GM18499 (cell line): Measurements from ENCODE around the gene RXRA.

Experiments used
- ATAC-seq: cut with Tn5 transposase; IDR thresholded peaks from one replicate; pipeline ENCODE4 v1.9.1; 2021; ENCODE audit warnings: moderate number of reproducible peaks; ENCODE audit not compliant: insufficient read depth, unreplicated experiment

RXRA gene

DNA sequence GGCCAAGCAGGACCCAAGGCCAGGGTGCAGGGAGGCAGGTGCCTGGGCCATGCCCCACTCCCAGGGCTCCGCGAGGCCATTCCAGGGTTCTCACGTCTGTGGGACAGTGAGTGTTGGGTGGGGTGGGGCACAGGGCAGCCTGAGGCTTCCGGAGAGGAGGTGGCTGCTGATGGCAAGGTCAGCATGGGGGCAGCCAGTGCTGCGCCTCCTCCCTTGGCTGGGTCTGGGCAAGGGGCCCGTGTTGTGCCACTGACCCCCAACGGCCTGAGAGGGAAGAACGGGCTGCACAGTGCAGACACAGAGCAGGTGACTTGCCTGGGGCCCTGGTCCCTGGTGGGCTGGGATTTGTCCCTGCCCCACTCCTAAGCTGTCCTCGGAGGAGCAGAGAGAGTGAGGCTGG lies 82.1 kb downstream of the RXRA start:
- no peak for ATAC-seq

DNA sequence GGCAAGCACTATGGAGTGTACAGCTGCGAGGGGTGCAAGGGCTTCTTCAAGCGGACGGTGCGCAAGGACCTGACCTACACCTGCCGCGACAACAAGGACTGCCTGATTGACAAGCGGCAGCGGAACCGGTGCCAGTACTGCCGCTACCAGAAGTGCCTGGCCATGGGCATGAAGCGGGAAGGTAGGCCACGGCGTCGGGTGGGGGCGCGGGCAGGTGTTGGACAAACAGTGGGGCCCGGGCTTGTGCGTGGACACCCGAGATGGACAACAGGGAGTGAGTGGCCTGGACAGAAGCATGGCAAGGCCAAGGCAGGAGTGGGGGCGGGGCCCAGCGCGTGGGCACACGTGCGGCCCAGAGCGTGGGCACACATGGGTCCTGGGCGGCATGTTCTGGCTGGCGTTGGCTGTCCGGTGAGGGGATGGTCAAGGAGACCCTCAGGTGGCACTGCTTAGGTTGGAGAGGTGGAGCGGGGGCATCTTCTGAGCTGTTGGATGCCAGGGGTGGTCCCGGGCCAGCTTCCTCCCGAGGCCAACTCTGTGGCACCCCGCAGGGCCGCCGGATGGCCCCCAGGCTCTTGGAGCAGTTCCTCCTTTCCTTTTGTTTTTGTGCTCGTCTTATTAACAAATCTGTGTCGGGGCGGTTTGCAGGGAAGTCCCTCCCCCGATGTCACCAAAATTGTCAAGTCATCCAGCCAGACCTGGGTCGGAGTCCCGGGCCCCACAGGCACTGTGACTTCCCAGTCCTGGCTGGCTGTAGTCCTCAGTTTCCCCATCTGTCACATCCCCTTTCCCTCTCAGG lies 82.9 kb downstream of the RXRA start:
- ATAC-seq = no peak

DNA sequence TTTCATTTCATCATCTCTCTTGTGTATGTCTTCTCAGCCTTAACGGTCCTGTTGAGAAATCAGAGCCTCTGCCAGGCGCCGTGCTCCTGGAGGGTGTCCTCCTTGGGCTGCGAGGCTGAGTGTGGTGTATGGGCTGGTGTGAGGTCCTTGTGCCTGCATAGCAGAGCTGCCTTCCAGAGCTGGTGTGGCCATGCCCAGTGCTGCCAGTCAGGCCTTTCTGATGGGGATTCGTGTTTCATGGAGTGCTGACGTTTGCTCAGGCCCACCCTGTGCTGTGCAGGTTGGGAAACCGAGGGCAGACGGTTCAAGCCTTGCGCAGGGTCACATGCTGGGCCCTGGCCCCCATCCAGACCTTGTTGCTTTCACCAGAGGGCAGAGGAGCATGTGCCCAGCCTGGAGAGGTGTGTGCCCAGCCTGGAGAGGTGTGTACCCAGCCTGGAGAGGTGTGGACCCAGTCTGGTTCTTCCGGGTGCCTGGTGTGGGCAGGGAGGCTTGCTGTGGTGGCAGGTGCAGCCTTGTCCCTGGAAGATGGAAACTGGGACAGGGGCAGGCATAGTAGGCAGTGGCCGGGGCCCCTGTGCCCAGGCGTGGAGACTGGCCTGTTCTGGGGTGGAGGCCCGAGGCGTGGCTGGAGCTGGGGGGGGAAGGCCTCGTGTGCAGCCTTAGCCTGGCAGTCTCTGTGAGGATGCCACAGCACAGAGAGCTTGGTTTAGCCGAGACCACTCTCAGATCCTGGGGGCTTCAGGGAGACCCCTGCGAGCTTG lies 84.0 kb downstream of the RXRA start:
- ATAC-seq = no peak

DNA sequence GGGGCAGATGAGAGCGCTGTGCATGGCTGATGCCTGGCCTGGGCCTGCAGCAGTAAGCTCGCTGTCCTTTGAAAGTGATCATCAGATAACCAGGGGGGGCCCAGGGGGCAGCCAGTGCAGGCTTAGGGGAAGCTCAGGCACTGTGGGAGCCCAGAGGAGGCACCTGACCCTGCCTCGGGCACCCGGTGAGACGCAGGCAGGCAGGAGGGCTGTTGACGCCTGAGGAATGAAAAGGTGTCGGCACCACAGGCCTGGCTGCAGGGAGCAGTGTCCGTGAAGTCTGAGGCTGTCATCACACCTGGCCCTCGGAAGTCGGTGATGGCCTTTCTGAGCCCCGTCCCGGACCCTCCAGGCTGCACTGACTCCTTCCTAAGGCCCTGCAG lies 84.6 kb downstream of the RXRA start:
- no peak for ATAC-seq

DNA sequence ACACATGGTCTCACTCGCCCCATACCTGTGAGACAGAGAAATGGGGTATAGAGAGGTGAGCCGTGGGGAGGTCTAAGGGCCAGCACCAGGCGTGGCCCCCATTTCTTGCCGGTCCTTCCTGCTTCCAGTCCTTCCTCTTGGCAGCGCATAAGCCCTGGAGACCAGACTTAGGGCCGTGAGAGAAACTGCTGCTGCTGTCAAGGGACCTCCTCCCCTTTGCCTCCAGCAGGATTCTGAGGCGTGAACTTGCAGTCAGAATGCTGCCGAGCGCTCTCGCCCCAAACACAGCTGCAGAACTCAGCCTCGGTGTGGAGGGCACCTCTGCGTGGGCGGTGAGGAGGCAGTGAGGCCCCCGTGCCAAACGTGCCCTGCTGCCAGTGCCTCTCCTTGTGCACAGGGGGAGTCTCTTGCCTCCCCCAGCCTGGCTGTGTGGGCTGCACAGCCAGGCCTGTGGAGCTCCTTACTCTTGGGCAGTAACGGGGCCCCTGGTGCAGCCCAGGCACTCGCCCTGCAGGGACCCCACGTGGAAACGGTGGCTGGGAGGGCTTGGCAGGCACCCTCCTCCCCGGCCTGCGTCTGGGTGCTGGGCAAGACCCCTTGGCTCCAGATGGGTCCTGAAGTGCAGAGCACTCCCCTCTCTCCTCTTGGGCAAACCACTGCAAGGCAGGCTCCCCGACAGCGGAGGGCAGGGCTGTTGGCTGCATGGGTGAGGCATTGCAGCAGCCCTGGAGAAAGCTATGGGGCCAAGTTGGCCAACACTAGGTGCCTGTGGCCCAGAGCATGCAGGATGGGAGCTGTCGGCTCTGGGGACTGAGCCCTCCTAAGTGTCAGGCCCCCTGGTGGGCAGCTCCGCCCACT lies 85.4 kb downstream of the RXRA start:
- no peak for ATAC-seq

DNA sequence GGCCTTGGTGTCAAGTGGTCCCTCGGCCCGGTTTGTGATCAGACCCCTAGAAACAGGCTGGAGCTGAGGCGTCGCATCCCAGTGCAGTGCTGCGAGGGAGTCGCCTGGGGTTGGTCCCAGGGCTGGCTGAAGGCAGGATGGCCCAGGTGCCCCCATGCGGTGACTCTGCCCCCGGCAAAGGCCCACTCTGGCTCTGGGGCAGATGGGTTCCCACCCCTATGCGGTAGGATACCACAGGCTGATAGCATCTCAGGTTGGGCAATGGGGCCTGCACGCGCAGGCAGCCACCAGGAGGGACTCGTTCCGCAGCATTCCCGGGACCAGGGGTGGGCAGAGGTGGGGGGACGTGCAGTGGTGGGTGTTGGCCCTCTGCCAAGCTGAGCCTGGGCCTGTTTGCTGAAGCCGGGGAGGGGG lies 86.0 kb downstream of the RXRA start:
- ATAC-seq = no peak

DNA sequence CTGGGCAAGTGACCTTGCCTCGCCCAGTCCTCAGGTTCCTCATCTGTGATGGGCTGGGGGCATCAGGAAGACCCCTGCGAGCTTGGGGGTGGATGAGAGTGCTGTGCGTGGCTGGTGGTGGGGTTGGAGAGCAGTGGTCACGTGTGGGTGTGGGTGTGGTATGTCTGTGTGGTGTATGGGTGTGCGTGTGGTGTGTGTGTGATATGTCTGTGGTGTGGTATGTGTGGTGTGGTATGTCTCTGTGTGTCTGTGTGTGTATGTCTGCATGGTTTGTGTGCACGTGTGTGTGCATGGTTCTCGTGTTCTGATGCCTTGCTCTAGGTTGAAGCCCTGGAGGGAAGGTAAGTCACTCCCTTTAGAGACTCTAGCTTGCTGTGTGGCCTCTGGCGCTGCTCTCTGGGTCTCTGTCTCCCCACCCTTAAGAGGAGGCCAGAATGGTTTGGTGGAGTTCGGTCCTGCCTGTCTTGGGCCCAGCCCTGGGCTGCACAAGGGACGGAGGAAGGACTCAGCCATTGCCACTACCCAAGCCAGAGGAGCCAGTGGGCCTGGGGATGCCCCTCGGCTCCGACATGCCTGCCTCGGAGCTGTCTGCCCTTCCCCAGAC lies 87.0 kb downstream of the RXRA start:
- ATAC-seq = no peak

DNA sequence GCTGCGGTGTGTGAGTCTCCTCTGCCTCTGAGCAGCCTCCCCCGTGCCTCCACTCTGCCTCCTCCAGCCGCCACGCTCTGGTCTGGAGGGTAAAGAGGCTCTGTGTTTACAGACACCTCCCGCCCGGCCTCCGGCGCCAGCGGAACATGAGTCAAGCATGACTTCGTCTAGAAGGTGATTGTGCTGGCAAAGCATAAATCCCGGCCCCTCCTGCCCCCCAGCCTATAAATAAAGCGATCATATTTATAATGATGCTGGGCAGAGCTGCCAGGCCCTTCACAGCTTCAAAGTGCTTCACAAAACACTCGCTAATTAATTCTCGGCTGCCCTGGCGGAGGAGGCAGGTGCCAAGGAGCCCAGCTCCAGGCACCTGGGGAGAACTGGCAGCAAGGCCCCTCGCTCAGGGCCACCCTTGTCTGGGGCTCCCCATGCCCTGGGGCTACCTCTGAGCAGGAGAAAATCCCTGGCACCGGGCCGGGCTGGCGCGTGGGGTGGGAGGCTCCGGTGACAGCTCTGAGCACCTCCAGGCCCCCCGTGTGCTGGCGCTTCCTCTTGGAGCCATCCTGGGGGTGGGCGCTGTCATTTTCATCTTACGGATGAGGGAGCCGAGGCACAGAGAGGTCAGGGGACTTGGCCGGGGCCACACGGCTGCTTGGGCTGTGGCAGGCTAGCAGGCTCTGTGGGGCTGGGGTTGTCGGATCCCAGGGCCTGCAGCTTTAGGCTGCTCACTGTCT lies 87.8 kb downstream of the RXRA start:
- ATAC-seq = no peak

DNA sequence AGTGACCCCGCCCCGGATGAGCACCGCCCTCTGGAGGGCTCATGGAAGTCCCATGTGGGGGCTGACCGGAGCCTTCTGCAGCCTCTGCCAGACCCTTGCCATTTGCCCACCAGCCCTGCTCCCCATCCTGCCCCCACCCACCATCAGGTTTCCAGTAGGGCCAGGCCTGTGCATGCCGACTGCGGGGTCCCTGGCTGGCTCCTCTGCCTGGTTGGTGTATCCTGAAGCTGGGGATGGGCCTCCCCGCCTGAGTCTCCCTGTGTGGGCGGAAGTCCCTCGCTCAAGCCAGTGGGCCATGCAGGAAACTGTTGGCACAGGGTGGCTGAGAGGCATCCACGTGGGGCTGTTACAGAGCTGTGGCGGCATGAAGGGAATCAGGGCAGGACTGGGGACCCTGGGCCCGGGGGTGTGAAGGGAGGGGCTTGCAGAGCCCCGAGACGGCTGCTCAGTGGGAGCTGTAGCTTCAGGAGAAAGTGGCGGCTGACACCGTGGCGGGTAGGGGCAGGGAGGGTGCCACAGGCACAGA lies 88.7 kb downstream of the RXRA start:
- ATAC-seq = no peak

DNA sequence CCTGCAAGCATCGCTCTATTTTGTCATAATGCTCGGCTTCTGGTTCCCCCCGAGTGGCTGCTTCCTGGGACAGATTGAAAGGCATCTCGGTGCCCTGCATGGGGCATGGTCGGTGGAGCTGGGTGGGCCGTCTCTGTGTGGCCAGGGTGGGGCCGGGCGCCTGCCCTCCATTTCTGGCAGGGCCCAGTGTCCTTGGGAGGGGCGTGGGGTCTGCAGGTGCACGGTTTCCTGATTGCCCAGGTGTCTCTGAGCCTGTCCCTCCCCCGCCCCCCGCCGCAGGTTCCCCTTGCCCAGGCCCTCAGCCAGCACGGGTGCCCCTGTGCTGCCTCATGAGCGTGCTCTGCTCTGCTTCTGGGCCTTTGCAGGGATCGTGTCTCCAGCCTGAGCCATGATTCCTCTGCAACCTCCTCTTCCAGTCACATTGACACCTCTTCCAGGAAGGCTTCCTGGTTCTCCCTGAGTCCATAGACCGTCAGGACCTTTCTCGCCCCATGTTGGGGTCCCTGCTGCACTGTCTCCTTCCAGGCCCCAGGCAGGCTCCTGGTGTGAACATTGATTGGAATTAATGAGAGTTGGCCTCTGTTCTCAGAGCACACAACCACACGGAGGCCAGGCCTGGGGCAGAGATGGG lies 90.2 kb downstream of the RXRA start:
- ATAC-seq = no peak

DNA sequence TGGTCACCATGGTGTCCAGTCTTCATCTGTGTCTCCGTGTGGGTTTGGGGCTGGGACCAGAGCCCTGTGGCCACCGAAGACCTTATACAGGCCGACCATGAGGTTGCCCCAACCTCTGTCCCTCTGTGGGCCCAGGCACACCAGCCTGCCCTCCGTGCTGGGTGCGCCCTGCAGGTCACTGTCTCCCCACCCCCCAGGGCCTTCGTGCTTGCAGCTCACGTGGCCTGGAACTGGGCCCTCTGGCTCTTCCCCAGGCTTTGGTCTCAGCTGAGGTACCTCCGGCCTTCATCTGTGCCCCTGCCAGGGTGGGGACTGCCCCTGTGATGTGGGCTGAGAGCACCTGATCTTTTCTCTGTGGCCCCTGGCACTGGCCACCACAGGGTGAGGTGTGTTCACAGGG lies 92.1 kb downstream of the RXRA start:
- no peak for ATAC-seq

DNA sequence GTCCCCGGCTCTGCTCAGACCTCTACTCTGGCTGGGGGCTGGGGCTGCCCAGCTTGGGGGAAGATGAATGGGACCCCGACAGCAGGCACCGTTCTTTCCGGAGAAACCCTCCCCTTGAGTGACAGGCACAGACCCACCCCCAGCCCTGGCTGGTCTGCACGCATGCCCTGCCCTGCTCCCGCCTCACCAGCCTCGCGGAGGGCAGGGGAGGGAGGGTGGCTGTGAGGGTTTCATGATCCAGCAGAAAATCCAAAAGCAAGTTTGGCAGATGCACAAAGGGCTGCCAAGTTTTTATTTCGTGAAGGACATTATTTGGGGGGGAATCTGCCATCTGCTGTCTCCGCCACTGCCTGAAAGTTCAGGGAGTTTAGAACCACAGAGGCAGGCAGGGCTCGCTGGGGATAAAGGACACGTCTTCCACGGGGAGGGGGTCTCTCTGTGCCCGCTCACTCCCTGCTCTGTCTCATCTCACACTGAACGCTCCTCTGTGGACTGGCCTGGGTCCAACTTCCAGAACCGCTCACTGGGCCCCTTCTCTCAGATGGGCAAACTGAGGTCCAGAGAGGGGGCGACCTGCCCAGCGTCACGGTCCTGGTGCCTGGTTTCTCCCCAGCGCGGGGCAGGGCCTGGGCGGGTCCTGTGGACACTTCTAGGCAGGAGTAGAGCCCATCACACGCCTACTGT lies 92.9 kb downstream of the RXRA start:
- no peak for ATAC-seq

DNA sequence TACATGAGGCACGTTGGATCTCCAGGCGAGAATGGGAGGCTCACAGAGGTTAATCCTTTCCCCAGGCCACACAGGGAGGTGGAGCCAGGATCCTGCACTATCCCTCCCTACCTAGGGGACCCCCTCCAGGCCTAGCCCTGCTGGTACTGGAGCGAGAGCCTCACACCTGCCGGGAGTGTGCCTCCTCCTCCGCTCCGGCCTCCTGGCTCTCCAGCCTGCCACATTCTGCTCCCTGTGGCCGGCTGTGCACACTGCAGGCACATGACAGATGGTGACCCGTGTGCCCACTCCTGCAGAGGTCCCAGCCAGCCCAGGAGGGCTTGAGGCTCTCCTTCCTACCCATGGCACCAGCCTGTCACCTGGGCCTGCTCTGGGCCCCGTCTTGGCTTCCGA lies 93.4 kb downstream of the RXRA start:
- no peak for ATAC-seq

DNA sequence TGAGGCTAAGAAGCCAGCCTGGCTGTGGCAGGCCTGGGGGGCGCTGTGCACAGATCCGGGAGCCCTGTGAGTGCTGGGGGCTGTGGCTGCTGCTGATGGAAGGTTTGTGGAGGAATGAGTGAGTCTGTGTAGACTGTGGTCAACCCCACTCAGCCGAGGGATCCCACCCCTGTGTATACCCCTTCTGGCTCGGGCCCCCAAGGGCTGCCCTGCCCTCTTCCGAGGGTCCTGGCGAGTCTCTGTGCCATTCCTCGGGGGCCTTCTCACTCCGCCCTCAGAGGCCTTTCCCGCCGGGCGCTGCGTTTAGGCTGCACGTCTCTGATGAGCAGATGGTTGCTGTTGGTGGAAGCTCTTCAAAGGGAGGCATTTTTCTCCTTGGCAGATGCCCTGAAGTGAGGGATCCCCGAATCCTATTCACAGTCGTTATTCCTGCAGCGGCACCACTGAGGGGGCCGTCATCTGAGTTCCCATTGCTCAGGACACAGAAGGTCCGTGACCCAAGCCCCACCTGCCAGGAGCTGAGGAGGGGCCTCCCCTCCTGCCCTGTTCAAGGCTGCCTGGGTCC lies 94.1 kb downstream of the RXRA start:
- no peak for ATAC-seq

DNA sequence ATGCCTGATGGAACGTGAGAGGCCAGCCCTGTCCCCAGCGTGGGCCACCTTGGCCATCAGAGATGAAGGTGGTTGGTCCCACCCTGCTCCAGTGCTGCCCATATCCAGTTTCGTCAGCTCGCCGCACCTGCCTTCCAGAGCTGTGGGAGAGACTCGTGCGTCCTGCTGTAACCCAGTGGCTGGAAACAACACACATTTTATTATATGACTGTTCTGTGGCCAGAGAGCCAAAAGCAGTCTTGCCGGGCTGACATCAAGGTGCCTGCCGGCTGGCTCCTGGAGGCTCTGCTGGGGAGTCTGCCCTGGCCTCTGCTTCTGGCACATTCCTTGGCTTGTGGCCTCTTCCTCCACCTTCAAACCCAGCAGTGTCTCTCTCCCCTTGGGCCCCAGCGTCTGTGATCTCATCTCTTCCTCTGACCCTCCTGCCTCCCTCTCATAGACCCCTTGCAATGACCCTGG lies 94.7 kb downstream of the RXRA start:
- no peak for ATAC-seq

DNA sequence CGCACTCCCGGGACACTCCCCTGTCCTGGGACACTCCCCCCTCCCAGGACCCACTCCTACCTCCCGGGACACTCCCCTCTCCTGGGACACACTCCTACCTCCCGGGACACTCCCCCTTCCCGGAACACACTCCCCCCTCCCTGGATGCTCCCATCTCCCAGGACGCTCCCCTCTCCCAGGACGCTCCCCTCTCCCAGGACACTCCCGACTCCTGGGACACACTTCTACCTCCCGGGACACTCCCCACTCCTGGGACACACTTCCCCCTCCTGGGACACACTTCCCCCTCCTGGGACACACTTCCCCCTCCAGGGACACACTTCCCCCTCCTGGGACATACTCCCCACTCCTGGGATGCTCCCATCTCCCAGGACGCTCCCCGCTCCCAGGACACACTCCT lies 95.6 kb downstream of the RXRA start:
- no peak for ATAC-seq

DNA sequence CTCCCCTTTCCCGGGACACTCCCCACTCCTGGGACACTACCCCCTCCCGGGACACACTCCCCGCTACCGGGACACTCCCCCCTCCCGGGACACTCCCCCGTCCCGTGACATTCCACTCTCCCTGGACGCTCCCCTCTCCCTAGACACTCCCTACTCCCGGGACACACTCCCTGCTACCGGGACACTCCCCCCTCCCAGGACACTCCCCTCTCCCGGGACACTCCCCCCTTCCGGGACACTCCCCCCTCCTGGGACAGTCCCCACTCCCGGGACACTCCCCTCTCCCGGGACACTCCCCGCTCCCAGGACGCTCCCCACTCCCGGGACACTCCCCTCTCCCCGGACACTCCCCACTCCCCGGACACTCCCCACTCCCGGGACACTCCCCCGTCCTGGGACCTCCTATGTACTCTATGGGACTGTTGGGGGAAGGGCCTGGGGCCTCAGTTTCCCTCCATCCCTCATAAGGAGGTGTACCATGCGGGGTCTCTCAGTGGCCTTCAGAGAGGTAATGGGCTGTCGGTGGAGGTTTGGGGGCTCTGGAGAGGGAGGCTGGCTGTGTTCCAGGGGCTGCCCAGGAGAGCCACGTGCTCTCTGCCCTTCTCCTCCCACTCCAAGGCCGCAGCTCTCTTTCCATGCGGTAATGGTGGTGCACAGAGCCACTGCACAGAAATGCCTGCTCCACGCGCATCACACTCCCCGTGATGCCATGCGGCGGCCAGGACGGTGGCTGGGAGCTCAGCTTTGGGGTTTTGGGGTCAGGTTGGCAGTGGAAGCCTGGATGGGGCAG lies 96.2 kb downstream of the RXRA start:
- ATAC-seq = no peak
